Measurements from ENCODE around the gene TXNRD1. TPM values are rescaled to one million over a fixed set of nuclear protein-coding genes. Genes with fewer than 3 reads are reported as not detected.

Gene TXNRD1
- total and polyA plus RNA-seq, 4 donors, result 23.6 to 70.8 (median 55.7) TPM

DNA sequence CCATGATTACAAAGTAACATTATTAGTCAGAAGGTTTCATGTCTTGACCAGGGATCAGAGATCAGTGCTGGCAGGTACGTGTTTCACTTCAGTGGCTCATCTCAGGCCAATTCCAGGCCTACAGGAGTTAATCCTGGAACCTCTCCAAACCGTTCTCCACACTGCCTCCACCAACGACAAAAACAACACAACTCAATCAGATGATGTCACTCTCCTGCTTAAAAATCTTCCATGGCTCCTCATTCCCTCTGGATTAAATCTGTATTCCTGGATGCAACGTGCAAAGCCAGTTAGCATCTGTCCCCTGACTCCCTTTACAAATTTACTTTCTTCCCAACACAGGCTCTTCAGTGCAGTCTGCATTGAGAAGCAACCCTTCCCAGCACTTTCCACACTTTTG is 34.3 kb upstream of the TXNRD1 start:
- no peaks in the 10 kb centered on the region for H3K4me1 ChIP-seq (ENCODE audit: control insufficient read depth in 4 of 4, insufficient read depth in 4 of 4, low read length in 3 of 4)
- 65% methylated on average over 4 of the region's 4 CpGs for WGBS
- H3K9me3 ChIP-seq (ENCODE audit: control insufficient read depth in 4 of 4, low read length in 3 of 4), result peaks cover 0 to 18% (median 10%) of the 10 kb centered on the region in 4 donors
- TF ChIP-seq FOXA2 (IDR thresholded peaks at IDR 0.05), result no peak
- TF ChIP-seq RAD21 (IDR thresholded peaks at IDR 0.05), result no peak
- TF ChIP-seq EGR1 (IDR thresholded peaks at IDR 0.05; ENCODE audit: low read depth in 2 of 2), result no peak
- TF ChIP-seq RXRA (IDR thresholded peaks at IDR 0.05), result no peak
- TF ChIP-seq GABPA (IDR thresholded peaks at IDR 0.05 in 1 of 2, conservative IDR thresholded peaks at IDR 0.05 in 1 of 2), result no peak
- TF ChIP-seq, protein P1, sequence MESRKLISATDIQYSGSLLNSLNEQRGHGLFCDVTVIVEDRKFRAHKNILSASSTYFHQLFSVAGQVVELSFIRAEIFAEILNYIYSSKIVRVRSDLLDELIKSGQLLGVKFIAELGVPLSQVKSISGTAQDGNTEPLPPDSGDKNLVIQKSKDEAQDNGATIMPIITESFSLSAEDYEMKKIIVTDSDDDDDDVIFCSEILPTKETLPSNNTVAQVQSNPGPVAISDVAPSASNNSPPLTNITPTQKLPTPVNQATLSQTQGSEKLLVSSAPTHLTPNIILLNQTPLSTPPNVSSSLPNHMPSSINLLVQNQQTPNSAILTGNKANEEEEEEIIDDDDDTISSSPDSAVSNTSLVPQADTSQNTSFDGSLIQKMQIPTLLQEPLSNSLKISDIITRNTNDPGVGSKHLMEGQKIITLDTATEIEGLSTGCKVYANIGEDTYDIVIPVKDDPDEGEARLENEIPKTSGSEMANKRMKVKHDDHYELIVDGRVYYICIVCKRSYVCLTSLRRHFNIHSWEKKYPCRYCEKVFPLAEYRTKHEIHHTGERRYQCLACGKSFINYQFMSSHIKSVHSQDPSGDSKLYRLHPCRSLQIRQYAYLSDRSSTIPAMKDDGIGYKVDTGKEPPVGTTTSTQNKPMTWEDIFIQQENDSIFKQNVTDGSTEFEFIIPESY (IDR thresholded peaks at IDR 0.05), result no peak
- TF ChIP-seq, protein P2, sequence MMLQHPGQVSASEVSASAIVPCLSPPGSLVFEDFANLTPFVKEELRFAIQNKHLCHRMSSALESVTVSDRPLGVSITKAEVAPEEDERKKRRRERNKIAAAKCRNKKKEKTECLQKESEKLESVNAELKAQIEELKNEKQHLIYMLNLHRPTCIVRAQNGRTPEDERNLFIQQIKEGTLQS (IDR thresholded peaks at IDR 0.05), result no peak
- no peak for TF ChIP-seq NR2F2 (IDR thresholded peaks at IDR 0.05)
- TF ChIP-seq, protein P3, sequence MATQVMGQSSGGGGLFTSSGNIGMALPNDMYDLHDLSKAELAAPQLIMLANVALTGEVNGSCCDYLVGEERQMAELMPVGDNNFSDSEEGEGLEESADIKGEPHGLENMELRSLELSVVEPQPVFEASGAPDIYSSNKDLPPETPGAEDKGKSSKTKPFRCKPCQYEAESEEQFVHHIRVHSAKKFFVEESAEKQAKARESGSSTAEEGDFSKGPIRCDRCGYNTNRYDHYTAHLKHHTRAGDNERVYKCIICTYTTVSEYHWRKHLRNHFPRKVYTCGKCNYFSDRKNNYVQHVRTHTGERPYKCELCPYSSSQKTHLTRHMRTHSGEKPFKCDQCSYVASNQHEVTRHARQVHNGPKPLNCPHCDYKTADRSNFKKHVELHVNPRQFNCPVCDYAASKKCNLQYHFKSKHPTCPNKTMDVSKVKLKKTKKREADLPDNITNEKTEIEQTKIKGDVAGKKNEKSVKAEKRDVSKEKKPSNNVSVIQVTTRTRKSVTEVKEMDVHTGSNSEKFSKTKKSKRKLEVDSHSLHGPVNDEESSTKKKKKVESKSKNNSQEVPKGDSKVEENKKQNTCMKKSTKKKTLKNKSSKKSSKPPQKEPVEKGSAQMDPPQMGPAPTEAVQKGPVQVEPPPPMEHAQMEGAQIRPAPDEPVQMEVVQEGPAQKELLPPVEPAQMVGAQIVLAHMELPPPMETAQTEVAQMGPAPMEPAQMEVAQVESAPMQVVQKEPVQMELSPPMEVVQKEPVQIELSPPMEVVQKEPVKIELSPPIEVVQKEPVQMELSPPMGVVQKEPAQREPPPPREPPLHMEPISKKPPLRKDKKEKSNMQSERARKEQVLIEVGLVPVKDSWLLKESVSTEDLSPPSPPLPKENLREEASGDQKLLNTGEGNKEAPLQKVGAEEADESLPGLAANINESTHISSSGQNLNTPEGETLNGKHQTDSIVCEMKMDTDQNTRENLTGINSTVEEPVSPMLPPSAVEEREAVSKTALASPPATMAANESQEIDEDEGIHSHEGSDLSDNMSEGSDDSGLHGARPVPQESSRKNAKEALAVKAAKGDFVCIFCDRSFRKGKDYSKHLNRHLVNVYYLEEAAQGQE (IDR thresholded peaks at IDR 0.05), result no peak
- no peak for TF ChIP-seq HNF4G (IDR thresholded peaks at IDR 0.05)
- TF ChIP-seq, protein P4, sequence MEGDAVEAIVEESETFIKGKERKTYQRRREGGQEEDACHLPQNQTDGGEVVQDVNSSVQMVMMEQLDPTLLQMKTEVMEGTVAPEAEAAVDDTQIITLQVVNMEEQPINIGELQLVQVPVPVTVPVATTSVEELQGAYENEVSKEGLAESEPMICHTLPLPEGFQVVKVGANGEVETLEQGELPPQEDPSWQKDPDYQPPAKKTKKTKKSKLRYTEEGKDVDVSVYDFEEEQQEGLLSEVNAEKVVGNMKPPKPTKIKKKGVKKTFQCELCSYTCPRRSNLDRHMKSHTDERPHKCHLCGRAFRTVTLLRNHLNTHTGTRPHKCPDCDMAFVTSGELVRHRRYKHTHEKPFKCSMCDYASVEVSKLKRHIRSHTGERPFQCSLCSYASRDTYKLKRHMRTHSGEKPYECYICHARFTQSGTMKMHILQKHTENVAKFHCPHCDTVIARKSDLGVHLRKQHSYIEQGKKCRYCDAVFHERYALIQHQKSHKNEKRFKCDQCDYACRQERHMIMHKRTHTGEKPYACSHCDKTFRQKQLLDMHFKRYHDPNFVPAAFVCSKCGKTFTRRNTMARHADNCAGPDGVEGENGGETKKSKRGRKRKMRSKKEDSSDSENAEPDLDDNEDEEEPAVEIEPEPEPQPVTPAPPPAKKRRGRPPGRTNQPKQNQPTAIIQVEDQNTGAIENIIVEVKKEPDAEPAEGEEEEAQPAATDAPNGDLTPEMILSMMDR (IDR thresholded peaks at IDR 0.05; ENCODE audit: low read depth, low read length, missing input control), result no peak
- H3K9ac ChIP-seq (ENCODE audit: low read depth in 1 of 2, low read length in 2 of 2), result no peak overlapping the region
- no peak for DNase-seq (ENCODE audit: low spot score)
- H3K27ac ChIP-seq (ENCODE audit: low read depth in 1 of 2, low read length in 2 of 2), result no peak overlapping the region
- H3K4me3 ChIP-seq (ENCODE audit: low read depth in 1 of 3, low read length in 3 of 3), result no peak overlapping the region
- H3K27me3 ChIP-seq (ENCODE audit: control insufficient read depth in 4 of 4, insufficient read depth in 4 of 4, low read length in 3 of 4), result no peaks in the 10 kb centered on the region
- no peaks in the 10 kb centered on the region for H3K36me3 ChIP-seq (ENCODE audit: control insufficient read depth in 4 of 4, insufficient read depth in 3 of 4, low read depth in 1 of 4, low read length in 3 of 4)

DNA sequence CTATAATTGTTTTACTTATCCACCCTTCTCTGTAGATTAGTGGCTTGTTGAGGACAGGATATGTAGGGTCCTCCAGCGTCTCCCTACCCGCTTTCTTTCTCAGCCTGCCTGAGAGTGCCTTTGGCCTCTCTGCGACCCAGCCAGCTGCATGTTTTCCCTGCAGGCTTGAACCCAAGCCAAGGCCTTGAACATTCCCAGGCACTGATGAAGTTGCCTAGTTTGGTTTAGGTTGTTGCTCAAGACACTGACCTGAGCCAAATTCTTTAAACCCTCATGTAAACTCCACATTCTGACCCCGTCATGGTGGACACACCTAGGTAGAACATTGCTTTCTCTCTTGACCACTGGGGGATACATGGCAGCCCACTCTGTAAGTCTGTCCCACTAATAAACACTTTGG is 33.4 kb upstream of the TXNRD1 start:
- no peaks in the 10 kb centered on the region for H3K27me3 ChIP-seq (ENCODE audit: control insufficient read depth in 4 of 4, insufficient read depth in 4 of 4, low read length in 3 of 4)
- DNase-seq (ENCODE audit: low spot score), result no peak
- WGBS, result 58% methylated on average over 4 of the region's 4 CpGs
- TF ChIP-seq JUND (IDR thresholded peaks at IDR 0.05), result no peak
- TF ChIP-seq, protein P5, sequence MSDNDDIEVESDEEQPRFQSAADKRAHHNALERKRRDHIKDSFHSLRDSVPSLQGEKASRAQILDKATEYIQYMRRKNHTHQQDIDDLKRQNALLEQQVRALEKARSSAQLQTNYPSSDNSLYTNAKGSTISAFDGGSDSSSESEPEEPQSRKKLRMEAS (IDR thresholded peaks at IDR 0.05), result peak; percentile 10
- TF ChIP-seq, protein P1 (IDR thresholded peaks at IDR 0.05), result no peak
- TF ChIP-seq SP1 (IDR thresholded peaks at IDR 0.05), result no peak
- TF ChIP-seq, protein P2 (IDR thresholded peaks at IDR 0.05), result no peak
- TF ChIP-seq EGR1 (IDR thresholded peaks at IDR 0.05; ENCODE audit: low read depth in 2 of 2), result no peak
- TF ChIP-seq RXRA (IDR thresholded peaks at IDR 0.05), result peak; percentile 51 to 71
- TF ChIP-seq NR2F2 (IDR thresholded peaks at IDR 0.05), result no peak
- TF ChIP-seq, protein P4 (IDR thresholded peaks at IDR 0.05; ENCODE audit: low read depth, low read length, missing input control), result no peak

More for the DNA sequence above, 33.4 kb upstream of the TXNRD1 start:
- no peak overlapping the region for H3K27ac ChIP-seq (ENCODE audit: low read depth in 1 of 2, low read length in 2 of 2)
- no peaks in the 10 kb centered on the region for H3K36me3 ChIP-seq (ENCODE audit: control insufficient read depth in 4 of 4, insufficient read depth in 3 of 4, low read depth in 1 of 4, low read length in 3 of 4)
- H3K9me3 ChIP-seq (ENCODE audit: control insufficient read depth in 4 of 4, low read length in 3 of 4), result peaks cover 0 to 18% (median 10%) of the 10 kb centered on the region in 4 donors
- no peak overlapping the region for H3K4me3 ChIP-seq (ENCODE audit: low read depth in 1 of 3, low read length in 3 of 3)
- peaks cover 0 to 5% (median 4%) of the 10 kb centered on the region in 4 donors for H3K4me1 ChIP-seq (ENCODE audit: control insufficient read depth in 4 of 4, insufficient read depth in 4 of 4, low read length in 3 of 4)
- no peak overlapping the region for H3K9ac ChIP-seq (ENCODE audit: low read depth in 1 of 2, low read length in 2 of 2)
